GM12891 (cell line): ENCODE measurements around the gene RNF151.
"Not testable (repeated sequence)": the region's sequence is repeated elsewhere in the genome, so short reads cannot be mapped to it uniquely, and the experiment has no call there.

ENCODE experiments used
- DNase-seq: peaks from one replicate; pipeline ENCODE4 v3.0.0; 2011; ENCODE audit warnings: low spot score; ENCODE audit not compliant: insufficient read length
- FAIRE-seq: peaks from 2 replicates; lab custom pipeline; 2011; peaks lifted over from hg19 to GRCh38; lab: Jason Lieb, UNC
- PAX5 ChIP-seq: IDR thresholded peaks from 2 replicates; pipeline ENCODE4 v1.6.1; 2011; ENCODE audit warnings: low read length, moderate library complexity, mild to moderate bottlenecking; ENCODE audit not compliant: insufficient read depth, severe bottlenecking
- POLR2A ChIP-seq: IDR thresholded peaks from 2 replicates; pipeline ENCODE4 v1.6.1; 2011; ENCODE audit warnings: low read depth, low read length, control low read depth
- POLR2AphosphoS5 ChIP-seq: IDR thresholded peaks from 2 replicates; pipeline ENCODE4 v1.6.1; 2011; ENCODE audit warnings: low read depth, low read length, control low read depth
- POU2F2 ChIP-seq: IDR thresholded peaks from 2 replicates; pipeline ENCODE4 v1.6.1; 2011; ENCODE audit warnings: low read depth, mild to moderate bottlenecking, control low read depth, low read length, moderate library complexity
- SPI1 ChIP-seq: IDR thresholded peaks from 2 replicates; pipeline ENCODE4 v1.6.1; 2011; ENCODE audit warnings: low read depth, low read length, control low read depth
- TAF1 ChIP-seq: IDR thresholded peaks from 2 replicates; pipeline ENCODE4 v1.6.1; 2011; ENCODE audit warnings: low read depth, low read length, control low read depth

The RNF151 gene

GRCh38 chr16:2009791-2010510, 43.3 kb downstream of the RNF151 start, which contains the start of gene ZNF598:
ZNF598 (minus strand) TSS chr16:2009821.
- FAIRE-seq (peak; percentile 98), DNase-seq (peak; percentile 97)
- TF ChIP-seq TAF1 (peak; percentile 50), PAX5 (no peak), POLR2A (peak; percentile 87), POLR2AphosphoS5 (peak; percentile 82), SPI1 (peak; percentile 56), POU2F2 (peak; percentile 52)

GRCh38 chr16:2011726-2012125, 45.1 kb downstream of the RNF151 start:
- DNase-seq, FAIRE-seq: not testable (repeated sequence)

GRCh38 chr16:2013527-2013926, 46.9 kb downstream of the RNF151 start:
- no peak for FAIRE-seq
- no peak for DNase-seq
- TF ChIP-seq POU2F2 (no peak), PAX5 (no peak), POLR2AphosphoS5 (no peak), TAF1 (no peak), POLR2A (no peak), SPI1 (no peak)

GRCh38 chr16:2015117-2015946, 48.7 kb downstream of the RNF151 start:
- FAIRE-seq (no peak), DNase-seq (no peak)
- TF ChIP-seq POU2F2, result no peak
- TF ChIP-seq POLR2A, result no peak
- TF ChIP-seq TAF1, result no peak
- no peak for TF ChIP-seq SPI1
- TF ChIP-seq PAX5, result no peak
- no peak for TF ChIP-seq POLR2AphosphoS5

GRCh38 chr16:2015947-2016208, 49.2 kb downstream of the RNF151 start:
- TF ChIP-seq POLR2A, result no peak
- no peak for TF ChIP-seq SPI1
- no peak for TF ChIP-seq POLR2AphosphoS5
- TF ChIP-seq POU2F2, result no peak
- TF ChIP-seq PAX5, result no peak
- DNase-seq, result no peak
- FAIRE-seq, result no peak

- DNase-seq (no peak), FAIRE-seq (no peak)
- TF ChIP-seq SPI1 (no peak), POU2F2 (no peak), POLR2A (no peak), POLR2AphosphoS5 (no peak), TAF1 (no peak), PAX5 (no peak)
These were observed 49.8 kb downstream of the RNF151 start for GRCh38 chr16:2016407-2016922.
